Astrocyte (in vitro differentiated cells and primary cell): ENCODE data around the gene CYP4F8. TPM values are rescaled to one million over a fixed set of nuclear protein-coding genes. Genes with fewer than 3 reads are reported as not detected.
"Not testable (repeated sequence)": the region's sequence is repeated elsewhere in the genome, so short reads cannot be mapped to it uniquely, and the experiment has no call there.

Source experiments
- DNase-seq: peaks from one replicate; pipeline ENCODE4 v3.0.0-alpha.2; 2010; ENCODE audit warnings: low read depth
- FAIRE-seq: peaks from 2 replicates; lab custom pipeline; 2011; peaks lifted over from hg19 to GRCh38; lab: Jason Lieb, UNC
- H2AFZ ChIP-seq: 2 replicates; pipeline ENCODE4 v1.6.0; 2012; ENCODE audit warnings: low read depth, low read length, inconsistent platforms
- H3K27ac ChIP-seq: 2 replicates; pipeline ENCODE4 v1.5.1; 2011; ENCODE audit warnings: low read depth, low read length, inconsistent platforms
- H3K27me3 ChIP-seq: 2 replicates; pipeline ENCODE4 v1.6.0; 2011; ENCODE audit warnings: low read length, inconsistent platforms; ENCODE audit not compliant: insufficient read depth
- H3K36me3 ChIP-seq: 2 replicates; pipeline ENCODE4 v1.5.1; 2011; ENCODE audit warnings: low read length, inconsistent platforms; ENCODE audit not compliant: insufficient read depth
- H3K4me1 ChIP-seq: 2 replicates; pipeline ENCODE4 v1.5.1; 2011; ENCODE audit warnings: low read length, inconsistent platforms; ENCODE audit not compliant: insufficient read depth
- H3K4me2 ChIP-seq: 2 replicates; pipeline ENCODE4 v1.6.0; 2012; ENCODE audit warnings: low read length, inconsistent platforms
- H3K4me3 ChIP-seq: 2 replicates; pipeline ENCODE4 v1.5.1; 2011; ENCODE audit warnings: low read depth, mild to moderate bottlenecking, low read length, inconsistent platforms; ENCODE audit not compliant: insufficient read depth
- H3K79me2 ChIP-seq: 2 replicates; pipeline ENCODE4 v1.6.0; 2012; ENCODE audit warnings: mild to moderate bottlenecking, low read length, inconsistent platforms; ENCODE audit not compliant: insufficient read depth
- H3K9ac ChIP-seq: 2 replicates; pipeline ENCODE4 v1.6.0; 2012; ENCODE audit warnings: mild to moderate bottlenecking, low read length, inconsistent platforms
- H3K9me3 ChIP-seq: 2 replicates; pipeline ENCODE4 v1.5.1; 2012; ENCODE audit warnings: low read depth, mild to moderate bottlenecking, low read length, inconsistent platforms; ENCODE audit not compliant: insufficient read depth
- H4K20me1 ChIP-seq: 2 replicates; pipeline ENCODE4 v1.6.0; 2012; ENCODE audit warnings: low read length, inconsistent platforms; ENCODE audit not compliant: insufficient read depth
- H3K27ac Mint-ChIP-seq: one replicate; pipeline ENCODE4 v1.8.0; 2021; ENCODE audit warnings: mild to moderate bottlenecking, mixed read lengths; ENCODE audit not compliant: unreplicated experiment
- H3K27me3 Mint-ChIP-seq: one replicate; pipeline ENCODE4 v1.8.0; 2021; ENCODE audit warnings: low read depth, mixed read lengths; ENCODE audit not compliant: unreplicated experiment
- H3K36me3 Mint-ChIP-seq: one replicate; pipeline ENCODE4 v1.8.0; 2021; ENCODE audit warnings: low read depth, mixed read lengths; ENCODE audit not compliant: unreplicated experiment
- H3K4me1 Mint-ChIP-seq: one replicate; pipeline ENCODE4 v1.8.0; 2021; ENCODE audit warnings: low read depth, mixed read lengths; ENCODE audit not compliant: unreplicated experiment
- H3K4me3 Mint-ChIP-seq: one replicate; pipeline ENCODE4 v1.8.0; 2021; ENCODE audit warnings: mild to moderate bottlenecking, moderate library complexity, mixed read lengths; ENCODE audit not compliant: unreplicated experiment
- H3K9me3 Mint-ChIP-seq: one replicate; pipeline ENCODE4 v1.8.0; 2021; ENCODE audit warnings: mild to moderate bottlenecking, mixed read lengths; ENCODE audit not compliant: unreplicated experiment
- EZH2 ChIP-seq: IDR thresholded peaks from 2 replicates; pipeline ENCODE4 v1.6.1; 2012; ENCODE audit warnings: mild to moderate bottlenecking, low read length, inconsistent platforms; ENCODE audit not compliant: insufficient read depth
- total RNA-seq: library from RNA; stranded (reverse); gene quantifications from 2 replicates; pipeline ENCODE4 v1.2.1, GENCODE V29; 2021
- TF ChIP-seq, protein P1 (sequence below): IDR thresholded peaks from 2 replicates; pipeline ENCODE4 v1.5.1; 2011; ENCODE audit warnings: low read depth, mild to moderate bottlenecking, inconsistent platforms, low read length, moderate library complexity; ENCODE audit not compliant: insufficient read depth

The CYP4F8 gene
- total RNA-seq, 1 donor from 2014 or later: not detected

DNA sequence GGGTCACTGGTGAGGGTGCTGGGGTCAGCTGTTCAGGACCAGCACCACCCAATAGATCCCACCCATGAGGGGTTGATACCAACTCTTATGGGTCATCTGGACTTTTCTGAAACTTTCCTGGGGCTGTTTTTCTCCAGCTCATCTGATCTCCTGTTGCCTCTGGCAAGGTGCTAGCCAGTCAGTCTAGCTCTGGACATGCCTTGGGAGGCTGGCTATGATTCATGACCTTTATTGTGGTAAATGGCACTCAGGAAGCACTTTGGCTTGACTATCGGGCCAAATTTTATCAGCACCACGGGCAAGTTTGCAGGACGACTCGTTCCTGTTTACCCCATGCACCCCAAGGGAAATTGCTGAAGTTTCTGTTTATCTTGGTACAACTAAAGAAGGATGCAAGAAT is 21.3 kb upstream of the CYP4F8 start:
- not testable (repeated sequence) for H3K27me3 ChIP-seq, H4K20me1 ChIP-seq, H3K4me3 ChIP-seq, H3K4me3 Mint-ChIP-seq, H3K4me1 Mint-ChIP-seq, DNase-seq, H3K27me3 Mint-ChIP-seq, H3K36me3 ChIP-seq, H3K79me2 ChIP-seq, H3K4me2 ChIP-seq, H2AFZ ChIP-seq, H3K9ac ChIP-seq, H3K9me3 ChIP-seq, FAIRE-seq, H3K36me3 Mint-ChIP-seq, H3K27ac ChIP-seq, H3K27ac Mint-ChIP-seq, H3K4me1 ChIP-seq
- peaks cover 13% of the 10 kb centered on the region for H3K9me3 Mint-ChIP-seq

DNA sequence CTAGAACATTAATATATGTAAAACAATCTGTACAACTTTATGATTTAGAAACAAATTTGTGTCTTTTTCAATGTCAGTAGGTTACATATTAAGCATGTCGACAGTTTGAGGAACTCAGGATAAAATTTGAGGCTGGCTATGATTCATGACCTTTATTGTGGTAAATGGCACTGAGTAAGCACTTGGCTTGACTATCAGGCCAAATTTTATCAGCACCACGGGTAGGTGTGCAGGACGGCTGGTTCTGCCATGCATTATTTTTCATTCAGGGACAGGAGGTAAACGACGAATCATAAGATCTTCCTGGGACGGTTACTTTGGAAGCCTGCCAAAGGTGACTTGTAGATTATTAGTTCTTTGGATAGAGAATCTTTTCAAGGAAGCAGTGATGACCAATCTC is 19.9 kb upstream of the CYP4F8 start:
- TF ChIP-seq, protein P1, sequence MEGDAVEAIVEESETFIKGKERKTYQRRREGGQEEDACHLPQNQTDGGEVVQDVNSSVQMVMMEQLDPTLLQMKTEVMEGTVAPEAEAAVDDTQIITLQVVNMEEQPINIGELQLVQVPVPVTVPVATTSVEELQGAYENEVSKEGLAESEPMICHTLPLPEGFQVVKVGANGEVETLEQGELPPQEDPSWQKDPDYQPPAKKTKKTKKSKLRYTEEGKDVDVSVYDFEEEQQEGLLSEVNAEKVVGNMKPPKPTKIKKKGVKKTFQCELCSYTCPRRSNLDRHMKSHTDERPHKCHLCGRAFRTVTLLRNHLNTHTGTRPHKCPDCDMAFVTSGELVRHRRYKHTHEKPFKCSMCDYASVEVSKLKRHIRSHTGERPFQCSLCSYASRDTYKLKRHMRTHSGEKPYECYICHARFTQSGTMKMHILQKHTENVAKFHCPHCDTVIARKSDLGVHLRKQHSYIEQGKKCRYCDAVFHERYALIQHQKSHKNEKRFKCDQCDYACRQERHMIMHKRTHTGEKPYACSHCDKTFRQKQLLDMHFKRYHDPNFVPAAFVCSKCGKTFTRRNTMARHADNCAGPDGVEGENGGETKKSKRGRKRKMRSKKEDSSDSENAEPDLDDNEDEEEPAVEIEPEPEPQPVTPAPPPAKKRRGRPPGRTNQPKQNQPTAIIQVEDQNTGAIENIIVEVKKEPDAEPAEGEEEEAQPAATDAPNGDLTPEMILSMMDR: no peak
- no peak for TF ChIP-seq EZH2
- H3K4me1 Mint-ChIP-seq: no peaks in the 10 kb centered on the region
- H3K4me3 ChIP-seq: no peak overlapping the region
- no peak overlapping the region for H2AFZ ChIP-seq
- H3K27me3 ChIP-seq: no peaks in the 10 kb centered on the region
- peaks cover 3% of the 10 kb centered on the region for H3K9me3 ChIP-seq
- no peak for FAIRE-seq
- H3K9ac ChIP-seq: no peak overlapping the region
- DNase-seq: no peak
- no peaks in the 10 kb centered on the region for H4K20me1 ChIP-seq
- H3K4me2 ChIP-seq: no peak overlapping the region
- H3K27me3 Mint-ChIP-seq: no peaks in the 10 kb centered on the region
- H3K4me1 ChIP-seq: no peaks in the 10 kb centered on the region
- no peaks in the 10 kb centered on the region for H3K36me3 ChIP-seq
- H3K79me2 ChIP-seq: no peaks in the 10 kb centered on the region
- peaks cover 11% of the 10 kb centered on the region for H3K9me3 Mint-ChIP-seq
- no peak overlapping the region for H3K27ac Mint-ChIP-seq
- H3K36me3 Mint-ChIP-seq: no peaks in the 10 kb centered on the region
- no peak overlapping the region for H3K4me3 Mint-ChIP-seq
- H3K27ac ChIP-seq: no peak overlapping the region

DNA sequence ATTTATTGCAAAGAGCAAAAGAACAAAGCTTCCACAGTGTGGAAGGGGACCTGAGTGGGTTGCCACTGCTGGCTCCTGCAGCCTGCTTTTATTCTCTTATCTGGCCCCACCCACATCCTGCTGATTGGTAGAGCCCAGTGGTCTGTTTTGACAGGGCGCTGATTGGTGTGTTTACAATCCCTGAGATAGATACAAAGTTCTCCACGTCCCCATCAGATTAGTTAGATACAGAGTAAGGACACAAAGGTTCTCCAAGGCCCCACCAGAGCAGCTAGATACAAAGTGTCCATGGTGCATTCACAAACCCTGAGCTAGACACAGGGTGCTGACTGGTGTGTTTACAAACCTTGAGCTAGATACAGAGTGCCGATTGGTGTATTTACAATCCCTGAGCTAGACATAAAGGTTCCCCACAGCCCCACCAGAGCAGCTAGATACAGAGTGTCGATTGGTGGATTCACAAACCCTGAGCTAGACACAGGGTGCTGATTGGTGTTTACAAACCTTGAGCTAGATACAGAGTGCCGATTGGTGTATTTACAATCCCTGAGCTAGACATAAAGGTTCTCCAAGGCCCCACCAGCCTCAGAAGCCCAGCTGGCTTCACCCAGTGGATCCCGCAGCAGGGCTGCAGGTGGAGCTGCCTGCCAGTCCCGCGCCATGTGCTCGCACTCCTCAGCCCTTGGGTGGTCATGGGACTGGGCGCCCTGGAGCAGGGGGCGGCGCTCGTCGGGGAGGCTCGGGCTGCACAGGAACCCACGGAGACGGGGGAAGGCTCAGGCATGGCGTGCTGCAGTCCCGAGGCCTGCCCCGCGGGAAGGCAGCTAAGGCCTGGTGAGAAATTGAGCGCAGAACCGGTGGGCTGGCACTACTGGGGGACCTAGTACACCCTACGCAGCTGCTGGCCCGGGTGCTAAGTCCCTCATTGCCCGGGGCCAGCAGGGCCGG is 6.8 kb upstream of the CYP4F8 start:
- H3K9ac ChIP-seq, H3K27me3 Mint-ChIP-seq: not testable (repeated sequence)
- peaks cover 18% of the 10 kb centered on the region for H3K9me3 Mint-ChIP-seq

More for the DNA sequence above, 6.8 kb upstream of the CYP4F8 start:
- H3K36me3 Mint-ChIP-seq, DNase-seq, H2AFZ ChIP-seq, H3K4me3 ChIP-seq, H4K20me1 ChIP-seq, H3K27ac ChIP-seq, FAIRE-seq, H3K27ac Mint-ChIP-seq, H3K9me3 ChIP-seq, H3K4me2 ChIP-seq, H3K4me1 Mint-ChIP-seq, H3K4me1 ChIP-seq, H3K27me3 ChIP-seq, H3K79me2 ChIP-seq, H3K36me3 ChIP-seq, H3K4me3 Mint-ChIP-seq: not testable (repeated sequence)
